Activated T-cell treated with anti-CD3 and anti-CD28 coated beads, Interleukin-2, amount 50 U/mL, for 4 hours (primary cell): ENCODE measurements around the gene FIS1. TPM values are rescaled to one million over a fixed set of nuclear protein-coding genes. Genes with fewer than 3 reads are reported as not detected.

Source experiments
- ATAC-seq, 2 donors: fragments of 200-7000 bp; cut with Tn5 transposase; one replicate each; pipeline ENCODE4 v1.10.0; 2021
- DNase-seq: peaks from one replicate; pipeline ENCODE4 v3.0.0-alpha.2; 2020
- H3K27me3 Mint-ChIP-seq: one replicate; pipeline ENCODE4 v1.8.0; 2021; ENCODE audit warnings: low read depth, mixed read lengths
- H3K36me3 Mint-ChIP-seq: one replicate; pipeline ENCODE4 v1.8.0; 2022; ENCODE audit warnings: mixed read lengths; ENCODE audit not compliant: insufficient read depth
- H3K4me1 Mint-ChIP-seq: one replicate; pipeline ENCODE4 v1.8.0; 2021; ENCODE audit warnings: low read depth, mixed read lengths
- H3K4me3 Mint-ChIP-seq: one replicate; pipeline ENCODE4 v1.8.0; 2021; ENCODE audit warnings: mild to moderate bottlenecking, moderate library complexity, mixed read lengths
- H3K9me3 Mint-ChIP-seq: one replicate; pipeline ENCODE4 v1.8.0; 2021; ENCODE audit warnings: mixed read lengths
- total RNA-seq, 3 donors: library from RNA; stranded (reverse); gene quantifications; one replicate each; pipeline ENCODE4 v1.2.1, GENCODE V29; 2021

The FIS1 gene
- total RNA-seq, 3 donors from 2014 or later = 126 to 148 (median 136) TPM

- no peaks in the 10 kb centered on the region for H3K9me3 Mint-ChIP-seq
- DNase-seq = no peak
- H3K27me3 Mint-ChIP-seq = no peaks in the 10 kb centered on the region
- H3K4me3 Mint-ChIP-seq = no peak overlapping the region
- H3K4me1 Mint-ChIP-seq = peaks cover 20% of the 10 kb centered on the region
- peaks cover 6% of the 10 kb centered on the region for H3K36me3 Mint-ChIP-seq
- ATAC-seq = no peak
Measured at GRCh38 chr7:101241443-101242349, 3.2 kb downstream of the FIS1 start.

GRCh38 chr7:101241015-101241363, 3.9 kb downstream of the FIS1 start:
- ATAC-seq (no peak), DNase-seq (no peak)
- Mint-ChIP-seq H3K36me3 (peaks cover 8% of the 10 kb centered on the region), H3K27me3 (no peaks in the 10 kb centered on the region), H3K4me1 (peaks cover 20% of the 10 kb centered on the region), H3K4me3 (no peak overlapping the region), H3K9me3 (no peaks in the 10 kb centered on the region)

- Mint-ChIP-seq H3K4me3 (no peak overlapping the region), H3K4me1 (peaks cover 14% of the 10 kb centered on the region), H3K9me3 (no peaks in the 10 kb centered on the region), H3K36me3 (peaks cover 4% of the 10 kb centered on the region), H3K27me3 (no peaks in the 10 kb centered on the region)
- DNase-seq (no peak), ATAC-seq (no peak)
Measured at GRCh38 chr7:101240226-101241014, 4.5 kb downstream of the FIS1 start.

- Mint-ChIP-seq H3K36me3 (peaks cover 4% of the 10 kb centered on the region), H3K27me3 (no peaks in the 10 kb centered on the region), H3K9me3 (no peaks in the 10 kb centered on the region), H3K4me1 (peaks cover 9% of the 10 kb centered on the region), H3K4me3 (no peak overlapping the region)
- no peak for DNase-seq
- ATAC-seq = no peak
Measured at GRCh38 chr7:101239951-101240220, 5.0 kb downstream of the FIS1 start.

- DNase-seq (no peak), ATAC-seq (no peak)
- no peaks in the 10 kb centered on the region for H3K27me3 Mint-ChIP-seq
- H3K36me3 Mint-ChIP-seq = peaks cover 4% of the 10 kb centered on the region
- H3K4me1 Mint-ChIP-seq = peaks cover 9% of the 10 kb centered on the region
- no peak overlapping the region for H3K4me3 Mint-ChIP-seq
- H3K9me3 Mint-ChIP-seq = no peaks in the 10 kb centered on the region
Measured at GRCh38 chr7:101239191-101239950, 5.5 kb downstream of the FIS1 start.

GRCh38 chr7:101238226-101239182, 6.4 kb downstream of the FIS1 start:
- ATAC-seq = no peak
- H3K4me3 Mint-ChIP-seq = no peak overlapping the region
- H3K4me1 Mint-ChIP-seq = peaks cover 3% of the 10 kb centered on the region
- peaks cover 4% of the 10 kb centered on the region for H3K36me3 Mint-ChIP-seq
- no peak for DNase-seq
- H3K9me3 Mint-ChIP-seq = no peaks in the 10 kb centered on the region
- H3K27me3 Mint-ChIP-seq = no peaks in the 10 kb centered on the region

- ATAC-seq (no peak), DNase-seq (no peak)
- Mint-ChIP-seq H3K9me3 (no peaks in the 10 kb centered on the region), H3K4me3 (no peak within 1 kb of the TSS), H3K27me3 (no peaks in the 10 kb centered on the region), H3K36me3 (peaks cover 4% of the 10 kb centered on the region), H3K4me1 (peaks cover 2% of the 10 kb centered on the region)
Measured at GRCh38 chr7:101237206-101238067, 7.4 kb downstream of the FIS1 start, which contains the start of gene CLDN15. Gene CLDN15, minus strand, starts transcription at chr7:101237802. Its CDS starts 221 bp downstream, at chr7:101237581.

- no peaks in the 10 kb centered on the region for H3K27me3 Mint-ChIP-seq
- H3K4me3 Mint-ChIP-seq = no peak overlapping the region
- H3K36me3 Mint-ChIP-seq = peaks cover 4% of the 10 kb centered on the region
- ATAC-seq (no peak), DNase-seq (no peak)
- H3K4me1 Mint-ChIP-seq = peaks cover under 1% of the 10 kb centered on the region
- no peaks in the 10 kb centered on the region for H3K9me3 Mint-ChIP-seq
Measured at GRCh38 chr7:101236292-101236835, 8.5 kb downstream of the FIS1 start.

GRCh38 chr7:101235522-101235921, 9.4 kb downstream of the FIS1 start:
- DNase-seq = no peak
- no peak for ATAC-seq
- Mint-ChIP-seq H3K27me3 (no peaks in the 10 kb centered on the region), H3K36me3 (peaks cover 3% of the 10 kb centered on the region), H3K4me1 (peaks cover 2% of the 10 kb centered on the region), H3K9me3 (no peaks in the 10 kb centered on the region), H3K4me3 (no peak overlapping the region)

GRCh38 chr7:101235050-101235449, 9.8 kb downstream of the FIS1 start:
- H3K4me1 Mint-ChIP-seq = peaks cover 2% of the 10 kb centered on the region
- ATAC-seq (peak in 1 of 2 donors; percentile 22), DNase-seq (no peak)
- H3K36me3 Mint-ChIP-seq = peaks cover 2% of the 10 kb centered on the region
- H3K4me3 Mint-ChIP-seq = no peak overlapping the region
- no peaks in the 10 kb centered on the region for H3K27me3 Mint-ChIP-seq
- no peaks in the 10 kb centered on the region for H3K9me3 Mint-ChIP-seq

- H3K9me3 Mint-ChIP-seq = no peaks in the 10 kb centered on the region
- H3K4me3 Mint-ChIP-seq = no peak overlapping the region
- peaks cover 2% of the 10 kb centered on the region for H3K36me3 Mint-ChIP-seq
- no peaks in the 10 kb centered on the region for H3K27me3 Mint-ChIP-seq
- no peak for ATAC-seq
- H3K4me1 Mint-ChIP-seq = peaks cover 2% of the 10 kb centered on the region
- DNase-seq = no peak
Measured at GRCh38 chr7:101234636-101235035, 10.2 kb downstream of the FIS1 start.

GRCh38 chr7:101233907-101234547, 10.9 kb downstream of the FIS1 start:
- Mint-ChIP-seq H3K4me1 (peaks cover 2% of the 10 kb centered on the region), H3K36me3 (peaks cover 4% of the 10 kb centered on the region)
- DNase-seq = no peak

More at GRCh38 chr7:101233907-101234547, 10.9 kb downstream of the FIS1 start:
- no peak for ATAC-seq
- Mint-ChIP-seq H3K27me3 (no peaks in the 10 kb centered on the region), H3K4me3 (no peak overlapping the region), H3K9me3 (no peaks in the 10 kb centered on the region)
